ENCODE measurements around the gene SNF8.
A peak's percentile ranks its signal among the peaks of the same experiment; 100 is the strongest.

The SNF8 gene

GRCh38 chr17:48944515-48945260, at the start of gene SNF8 (continued):
- TF ChIP-seq ZFP37 (tag by site-specific recombination; IDR thresholded peaks at IDR 0.05) (0 out of 2 replicates have a peak, but pooled peaks have one; percentile 49), ZNF513 (tag by site-specific recombination; IDR thresholded peaks at IDR 0.05) (no peak), TCF7L2 (IDR thresholded peaks at IDR 0.05; ENCODE audit: borderline replicate concordance, low read depth, low read length) (no peak), FEZF1 (tag by site-specific recombination; IDR thresholded peaks at IDR 0.05) (no peak), ZNF518A (tag by site-specific recombination; conservative IDR thresholded peaks at IDR 0.05; ENCODE audit: low read depth) (peak; percentile 96), KLF9 (tag by site-specific recombination; IDR thresholded peaks at IDR 0.05; ENCODE audit: low read depth) (peak; percentile 51), AEBP2 (tag by site-specific recombination; IDR thresholded peaks at IDR 0.05; ENCODE audit: borderline replicate concordance) (no peak), ZNF292 (tag by site-specific recombination; IDR thresholded peaks at IDR 0.05; ENCODE audit: borderline replicate concordance, low read depth) (no peak), ZNF510 (tag by site-specific recombination; IDR thresholded peaks at IDR 0.05; ENCODE audit: insufficient replicate concordance) (no peak), ZNF530 (tag by site-specific recombination; IDR thresholded peaks at IDR 0.05; ENCODE audit: low read depth) (no peak), ZNF274 (IDR thresholded peaks at IDR 0.05; ENCODE audit: low read length) (no peak), ZNF274 (tag by site-specific recombination; IDR thresholded peaks at IDR 0.05; ENCODE audit: borderline replicate concordance) (no peak), WT1 (tag by site-specific recombination; IDR thresholded peaks at IDR 0.05) (no peak), ZNF398 (tag by site-specific recombination; IDR thresholded peaks at IDR 0.05) (no peak), ZNF664 (tag by site-specific recombination; IDR thresholded peaks at IDR 0.05) (no peak), ZNF335 (tag by site-specific recombination; conservative IDR thresholded peaks at IDR 0.05) (peak; percentile 82), TRIM28 (IDR thresholded peaks at IDR 0.05; ENCODE audit: borderline replicate concordance, low read length) (no peak), ZNF18 (tag by site-specific recombination; IDR thresholded peaks at IDR 0.05) (peak; percentile 95), SP3 (tag by site-specific recombination; IDR thresholded peaks at IDR 0.05) (peak; percentile 49), ZNF596 (tag by site-specific recombination; IDR thresholded peaks at IDR 0.05) (no peak; the same call in 1 of the 2 replicates), ZNF521 (tag by site-specific recombination; IDR thresholded peaks at IDR 0.05) (no peak), ZSCAN23 (tag by site-specific recombination; IDR thresholded peaks at IDR 0.05) (no peak), ZBTB7A (tag by site-specific recombination; IDR thresholded peaks at IDR 0.05; ENCODE audit: low read depth) (no peak), ZBTB44 (tag by site-specific recombination; IDR thresholded peaks at IDR 0.05) (no peak), GLIS2 (tag by site-specific recombination; IDR thresholded peaks at IDR 0.05) (no peak), OVOL3 (tag by site-specific recombination; IDR thresholded peaks at IDR 0.05) (no peak), ZNF514 (tag by site-specific recombination; IDR thresholded peaks at IDR 0.05) (no peak)

Measured in HEK293 (cell line).